GM12865 (cell line): ENCODE results near the gene ADAMTS18.

Source experiments
- DNase-seq: peaks from one replicate; pipeline ENCODE4 v3.0.0; 2010; ENCODE audit warnings: low read depth
- H3K4me3 ChIP-seq: 2 replicates; pipeline ENCODE4 v1.5.1; 2011; ENCODE audit warnings: mild to moderate bottlenecking, low read depth, low read length, control low read depth
- CTCF ChIP-seq: IDR thresholded peaks from 2 replicates; pipeline ENCODE4 v1.5.1; 2011; ENCODE audit warnings: low read length, control low read depth, low read depth, inconsistent platforms; ENCODE audit not compliant: insufficient read depth; ENCODE audit errors: missing control alignments

The ADAMTS18 gene

GRCh38 chr16:77434530-77435271 lies at the start of gene ADAMTS18:
TSS of gene ADAMTS18 (minus strand) at chr16:77435034. CDS start at chr16:77434695, 339 bp downstream.
- DNase-seq: no peak
- no peak for TF ChIP-seq CTCF
- no peak within 1 kb of the TSS for H3K4me3 ChIP-seq

GRCh38 chr16:77480681-77481315 lies 46.0 kb upstream of the ADAMTS18 start:
- TF ChIP-seq CTCF: no peak
- H3K4me3 ChIP-seq: no peak overlapping the region
- DNase-seq: no peak

- no peak for TF ChIP-seq CTCF
- no peak for DNase-seq
- H3K4me3 ChIP-seq: no peak overlapping the region
Measured at GRCh38 chr16:77472262-77472661, 37.4 kb upstream of the ADAMTS18 start.

GRCh38 chr16:77470851-77471250 lies 36.0 kb upstream of the ADAMTS18 start:
- H3K4me3 ChIP-seq: no peak overlapping the region
- DNase-seq: no peak
- no peak for TF ChIP-seq CTCF

- no peak for DNase-seq
- TF ChIP-seq CTCF: no peak
- no peak overlapping the region for H3K4me3 ChIP-seq
Measured at GRCh38 chr16:77469634-77470033, 34.8 kb upstream of the ADAMTS18 start.

- no peak for DNase-seq
- no peak for TF ChIP-seq CTCF
- H3K4me3 ChIP-seq: no peak overlapping the region
Measured at GRCh38 chr16:77468831-77469230, 34.0 kb upstream of the ADAMTS18 start.
